CD1c-positive myeloid dendritic cell (primary cell): ENCODE measurements around the gene USP13.
"Not testable (repeated sequence)": the region's sequence is repeated elsewhere in the genome, so short reads cannot be mapped to it uniquely, and the experiment has no call there.

Experiments used
- DNase-seq: peaks from one replicate; pipeline ENCODE4 v3.0.0-alpha.2; 2016; ENCODE audit errors: extremely low spot score

USP13 gene, protein sequence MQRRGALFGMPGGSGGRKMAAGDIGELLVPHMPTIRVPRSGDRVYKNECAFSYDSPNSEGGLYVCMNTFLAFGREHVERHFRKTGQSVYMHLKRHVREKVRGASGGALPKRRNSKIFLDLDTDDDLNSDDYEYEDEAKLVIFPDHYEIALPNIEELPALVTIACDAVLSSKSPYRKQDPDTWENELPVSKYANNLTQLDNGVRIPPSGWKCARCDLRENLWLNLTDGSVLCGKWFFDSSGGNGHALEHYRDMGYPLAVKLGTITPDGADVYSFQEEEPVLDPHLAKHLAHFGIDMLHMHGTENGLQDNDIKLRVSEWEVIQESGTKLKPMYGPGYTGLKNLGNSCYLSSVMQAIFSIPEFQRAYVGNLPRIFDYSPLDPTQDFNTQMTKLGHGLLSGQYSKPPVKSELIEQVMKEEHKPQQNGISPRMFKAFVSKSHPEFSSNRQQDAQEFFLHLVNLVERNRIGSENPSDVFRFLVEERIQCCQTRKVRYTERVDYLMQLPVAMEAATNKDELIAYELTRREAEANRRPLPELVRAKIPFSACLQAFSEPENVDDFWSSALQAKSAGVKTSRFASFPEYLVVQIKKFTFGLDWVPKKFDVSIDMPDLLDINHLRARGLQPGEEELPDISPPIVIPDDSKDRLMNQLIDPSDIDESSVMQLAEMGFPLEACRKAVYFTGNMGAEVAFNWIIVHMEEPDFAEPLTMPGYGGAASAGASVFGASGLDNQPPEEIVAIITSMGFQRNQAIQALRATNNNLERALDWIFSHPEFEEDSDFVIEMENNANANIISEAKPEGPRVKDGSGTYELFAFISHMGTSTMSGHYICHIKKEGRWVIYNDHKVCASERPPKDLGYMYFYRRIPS

DNA sequence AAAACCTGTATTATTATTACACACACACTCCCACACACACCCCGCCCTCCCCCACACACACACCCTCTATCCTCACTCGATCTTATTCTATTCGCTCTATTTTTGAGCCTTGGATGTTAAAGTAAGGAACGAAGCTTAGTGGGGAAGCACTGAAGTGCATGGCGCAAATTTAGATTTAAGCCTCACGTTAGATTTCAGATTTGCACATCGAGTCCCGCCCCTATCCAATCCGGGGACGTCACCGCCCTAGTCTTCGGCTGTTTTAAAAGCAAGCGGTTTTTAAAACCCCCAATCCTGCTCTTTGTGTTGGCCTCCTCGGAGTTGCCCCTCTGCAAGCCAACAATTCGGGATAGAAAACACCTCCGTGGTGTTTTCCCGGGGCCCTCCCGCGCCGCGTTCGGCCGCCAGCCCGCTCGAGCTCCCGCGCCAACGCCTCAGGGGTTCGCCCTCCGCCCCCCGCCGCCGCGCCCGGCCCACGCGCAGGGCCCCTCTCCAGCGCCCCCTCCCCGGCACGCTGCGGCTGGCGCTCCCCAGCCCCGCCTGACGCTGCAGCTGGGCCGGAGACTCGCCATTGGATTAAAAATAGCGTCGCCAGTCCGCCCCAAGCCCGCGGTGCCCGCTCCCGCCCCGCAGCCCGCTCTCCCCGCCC is at the start of gene USP13:
Gene USP13 (plus strand): TSS at position 594 of the 649 bp plus-strand sequence. CDS start 186 bp downstream, outside the sequence.
- DNase-seq = peak; percentile 55

DNA sequence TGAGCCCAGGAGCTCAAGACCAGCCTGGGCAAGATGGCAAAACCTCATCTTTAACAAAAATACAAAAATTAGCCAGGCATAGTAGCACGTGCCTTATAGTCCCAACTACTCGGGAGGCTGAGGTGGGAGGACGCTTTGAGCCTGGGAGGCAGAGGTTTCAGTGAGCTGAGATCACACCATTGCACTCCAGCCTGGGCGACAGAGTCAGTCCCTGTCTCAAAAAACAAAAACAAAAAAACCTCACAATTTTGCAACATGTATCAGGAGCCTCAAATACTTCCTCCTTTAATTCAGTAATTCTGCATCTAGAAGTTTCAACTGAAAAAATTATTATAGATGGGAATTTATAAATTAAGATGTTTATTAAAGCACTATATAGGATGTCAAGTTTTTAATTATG is 49.5 kb upstream of the USP13 start:
- peak; percentile 24 for DNase-seq

DNA sequence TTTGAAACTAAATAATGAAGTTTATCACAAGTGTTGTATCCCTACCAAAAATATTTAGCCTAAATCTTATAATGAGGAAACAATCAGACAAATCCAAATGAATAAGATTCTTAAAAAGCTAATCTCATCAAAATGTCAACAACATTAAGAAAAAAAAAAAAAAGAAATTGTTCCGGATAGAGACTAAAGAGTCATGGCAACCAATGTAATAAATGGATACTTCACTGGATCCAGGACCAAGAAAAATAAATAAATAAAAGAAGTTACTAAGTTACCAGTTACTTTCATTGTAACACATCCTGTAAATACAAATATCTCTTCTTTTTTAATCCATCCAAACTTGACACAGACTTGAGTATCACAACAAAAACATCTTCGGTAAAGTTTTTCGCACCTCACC is 49.0 kb upstream of the USP13 start:
- DNase-seq = no peak

DNA sequence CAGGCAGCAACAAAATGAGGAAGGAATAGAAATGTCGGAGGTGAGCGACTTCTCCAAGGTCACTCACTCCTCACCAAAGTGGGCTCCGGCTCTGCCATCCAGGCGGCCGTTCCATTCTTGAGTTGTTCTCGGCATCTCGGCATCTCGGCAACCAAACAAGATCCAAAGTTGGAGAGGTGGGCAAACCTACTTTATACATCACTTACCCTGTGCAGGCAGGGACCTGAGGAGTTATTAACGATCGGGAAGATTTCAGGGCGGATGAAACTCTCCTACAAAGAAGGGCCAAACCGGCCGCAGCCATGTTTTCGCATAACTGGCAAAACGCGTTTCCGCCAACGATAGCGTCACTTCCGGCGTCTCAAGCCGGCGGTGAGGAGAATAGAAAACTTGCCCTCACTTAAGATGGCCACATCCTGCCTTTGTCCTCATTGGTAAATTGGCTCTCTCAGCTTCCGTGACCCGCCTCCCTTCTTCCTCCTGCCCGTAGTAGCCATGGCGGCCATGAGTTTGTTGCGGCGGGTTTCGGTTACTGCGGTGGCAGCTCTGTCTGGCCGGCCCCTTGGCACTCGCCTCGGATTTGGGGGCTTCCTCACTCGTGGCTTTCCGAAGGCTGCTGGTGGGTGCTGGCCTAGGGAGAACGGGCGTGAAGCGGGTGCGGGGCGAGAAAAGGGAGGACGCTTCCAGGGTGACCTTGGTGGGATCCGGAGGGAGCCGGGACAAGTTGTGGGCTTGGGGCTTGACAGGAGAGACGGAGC is 48.3 kb upstream of the USP13 start, which contains the start of the genes MRPL47 and NDUFB5:
Gene MRPL47 (minus strand): TSS at position 318 of the 758 bp plus-strand sequence. CDS start 14 bp downstream, at position 304.
Gene NDUFB5 (plus strand): TSS at position 474 of the 758 bp plus-strand sequence. CDS start 22 bp downstream, at position 496.
- DNase-seq = peak; percentile 98

DNA sequence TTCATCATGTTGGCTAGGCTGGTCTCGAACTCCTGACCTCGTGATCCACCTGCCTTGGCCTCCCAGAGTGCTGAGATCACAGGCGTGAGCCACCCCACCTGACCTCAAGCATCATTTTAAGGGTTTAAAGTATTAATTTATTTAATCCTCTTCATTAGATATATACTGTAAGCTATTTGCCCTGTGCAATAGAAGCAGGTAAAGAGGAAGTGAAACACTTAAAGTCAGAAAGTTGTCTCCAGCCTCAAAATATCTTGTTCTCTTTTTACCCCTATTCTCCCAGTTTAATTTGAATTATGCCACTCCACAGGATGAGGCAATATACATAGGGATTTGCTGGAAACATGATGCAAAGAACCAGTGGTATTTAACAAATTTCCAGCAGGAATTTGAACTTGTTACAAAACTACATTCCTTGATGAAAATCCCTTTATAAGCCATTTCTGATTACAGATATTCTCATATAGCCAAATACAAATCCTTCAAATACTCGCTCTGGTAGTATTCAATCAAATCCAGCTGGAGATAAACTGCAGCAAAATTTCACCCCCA is 46.2 kb upstream of the USP13 start:
- peak; percentile 34 for DNase-seq

DNA sequence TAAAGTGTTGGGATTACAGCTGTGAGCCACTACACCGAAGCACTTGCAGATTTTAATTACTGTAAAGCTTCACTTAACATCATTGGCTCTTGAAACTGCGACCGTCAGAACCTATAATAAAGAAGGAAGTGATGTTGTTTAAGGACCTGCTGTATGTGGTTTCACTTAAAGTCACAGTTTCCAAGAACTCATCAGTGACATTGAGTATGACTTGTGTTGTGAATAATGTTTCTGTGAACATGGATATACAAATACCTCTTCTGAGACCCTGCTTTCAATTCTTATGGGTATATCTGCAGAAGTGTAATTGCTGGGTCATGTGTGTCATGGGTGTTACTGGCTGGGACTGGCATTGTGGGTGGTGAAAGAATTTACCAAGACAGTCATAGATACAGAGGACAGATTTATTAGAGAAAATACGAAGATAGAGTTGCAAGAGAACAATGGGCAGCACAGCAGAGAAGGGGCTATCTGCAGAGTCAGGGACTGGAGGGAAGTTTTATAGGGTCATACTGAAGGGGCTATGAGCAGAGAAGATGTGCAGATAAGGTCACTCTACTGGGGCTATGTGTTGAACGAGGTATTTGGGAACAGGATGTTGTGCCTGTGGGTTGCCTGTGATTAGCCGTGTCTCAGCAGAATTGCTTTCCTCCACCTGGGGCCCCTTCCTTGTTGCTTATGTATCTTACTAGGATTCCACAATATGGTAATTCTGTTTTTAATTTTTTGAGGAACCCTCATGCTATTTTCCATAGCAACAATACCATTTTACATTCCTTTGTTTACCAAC is 43.7 kb upstream of the USP13 start:
- peak; percentile 63 for DNase-seq

DNA sequence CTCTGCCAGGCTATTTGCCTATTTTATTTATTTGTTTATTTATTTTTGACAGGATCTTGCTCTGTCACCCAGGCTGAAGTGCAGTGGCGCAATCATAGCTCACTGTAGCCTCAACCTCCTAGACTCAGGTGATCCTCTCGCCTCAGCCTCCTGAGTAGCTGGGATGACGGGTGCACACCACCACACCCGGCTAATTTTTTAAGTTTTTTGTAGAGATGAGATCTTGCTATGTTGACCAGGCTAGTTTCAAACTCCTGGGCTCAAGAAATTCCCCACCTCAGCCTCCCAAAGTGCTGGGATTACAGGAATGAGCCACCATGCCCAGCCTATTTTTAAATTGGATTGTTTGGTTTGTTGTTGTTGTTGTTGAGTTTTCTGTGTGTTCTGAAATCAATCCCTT is 42.8 kb upstream of the USP13 start:
- no peak for DNase-seq

DNA sequence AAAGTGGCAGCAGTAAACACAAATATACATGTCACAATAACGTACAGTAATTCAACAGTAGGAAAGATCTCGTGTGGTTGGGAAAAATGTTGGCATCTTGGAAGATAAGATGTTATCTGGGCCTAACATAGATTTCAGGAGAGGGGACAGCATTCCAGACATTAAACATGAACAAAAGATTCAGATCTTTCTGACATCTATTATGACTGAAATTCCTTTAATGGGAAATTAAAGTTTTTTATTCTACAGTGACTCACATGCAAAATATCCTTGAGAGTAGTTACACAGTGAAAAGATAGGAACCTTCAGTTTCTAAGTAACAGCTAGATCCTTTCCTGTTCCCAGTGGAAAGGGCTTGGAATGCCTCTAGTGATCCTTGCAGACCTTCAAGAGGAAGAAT is 39.0 kb upstream of the USP13 start:
- no peak for DNase-seq

DNA sequence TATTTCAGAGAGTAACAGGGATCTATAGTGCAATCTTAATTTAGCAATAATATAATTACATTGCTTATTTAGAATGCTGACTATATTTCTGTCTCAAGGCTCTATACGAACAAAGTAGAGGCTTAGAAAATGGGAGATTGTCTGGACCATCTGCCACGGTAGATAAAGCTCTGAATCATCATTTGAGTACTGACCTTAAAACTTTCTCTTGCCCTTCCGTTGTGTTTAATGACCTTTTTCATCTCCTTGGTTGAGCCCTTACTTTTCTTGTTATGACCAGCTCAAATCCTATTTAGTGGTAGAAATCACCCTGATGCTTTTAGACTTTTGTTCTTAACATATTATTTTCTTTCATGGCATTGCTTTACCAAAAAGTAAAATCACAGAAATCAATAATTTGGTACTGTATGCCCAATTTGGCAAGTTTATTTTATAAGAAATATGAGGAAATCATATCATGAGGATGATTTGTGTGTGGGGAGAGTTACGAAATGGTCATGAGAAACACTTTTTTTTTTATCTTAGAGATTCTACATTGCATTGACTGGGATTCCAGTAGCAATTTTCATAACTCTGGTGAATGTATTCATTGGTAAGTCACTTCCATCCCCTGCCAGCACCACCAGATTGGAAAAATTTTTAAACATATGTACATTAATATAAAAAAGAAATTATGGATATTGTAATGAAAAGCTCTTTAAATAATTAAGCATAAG is 37.2 kb upstream of the USP13 start:
- DNase-seq = no peak

DNA sequence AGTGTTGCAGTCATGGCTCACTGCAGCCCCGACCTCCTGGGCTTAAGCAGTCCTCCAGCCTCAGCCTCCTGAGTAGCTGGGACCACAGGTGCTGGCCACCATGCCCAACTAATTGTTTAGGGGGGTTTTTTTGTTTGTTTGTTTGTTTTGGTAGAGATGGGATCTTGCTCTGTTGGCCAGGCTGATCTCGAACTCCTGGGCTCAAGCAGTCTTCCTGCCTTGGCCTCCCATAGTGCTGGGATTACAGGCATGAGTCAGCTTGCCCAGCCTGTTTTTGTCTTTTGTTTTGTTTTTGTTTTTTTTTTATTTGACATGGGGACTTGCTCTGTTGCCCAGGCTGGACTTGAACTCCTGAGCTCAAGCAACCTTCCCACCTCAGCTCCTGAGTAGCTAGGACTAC is 30.8 kb upstream of the USP13 start:
- DNase-seq = no peak

DNA sequence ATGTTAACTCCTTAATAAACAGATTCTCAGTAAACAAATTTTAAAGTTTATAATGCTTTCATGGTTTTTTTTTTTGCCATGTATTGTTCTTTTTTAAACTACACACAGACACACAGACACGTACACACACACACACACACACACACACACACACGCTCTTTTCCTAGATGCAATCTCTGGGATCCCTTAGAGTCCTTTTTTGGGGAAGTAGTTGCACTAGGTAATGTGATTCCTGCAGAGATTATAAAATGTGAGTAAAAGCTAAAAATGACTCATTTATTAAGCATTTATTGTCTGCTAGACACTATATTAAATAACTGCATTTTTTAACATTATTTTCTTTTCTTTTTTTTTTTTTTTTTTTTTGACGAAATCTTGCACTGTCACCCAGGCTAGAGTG is 28.4 kb upstream of the USP13 start:
- DNase-seq = no peak

DNA sequence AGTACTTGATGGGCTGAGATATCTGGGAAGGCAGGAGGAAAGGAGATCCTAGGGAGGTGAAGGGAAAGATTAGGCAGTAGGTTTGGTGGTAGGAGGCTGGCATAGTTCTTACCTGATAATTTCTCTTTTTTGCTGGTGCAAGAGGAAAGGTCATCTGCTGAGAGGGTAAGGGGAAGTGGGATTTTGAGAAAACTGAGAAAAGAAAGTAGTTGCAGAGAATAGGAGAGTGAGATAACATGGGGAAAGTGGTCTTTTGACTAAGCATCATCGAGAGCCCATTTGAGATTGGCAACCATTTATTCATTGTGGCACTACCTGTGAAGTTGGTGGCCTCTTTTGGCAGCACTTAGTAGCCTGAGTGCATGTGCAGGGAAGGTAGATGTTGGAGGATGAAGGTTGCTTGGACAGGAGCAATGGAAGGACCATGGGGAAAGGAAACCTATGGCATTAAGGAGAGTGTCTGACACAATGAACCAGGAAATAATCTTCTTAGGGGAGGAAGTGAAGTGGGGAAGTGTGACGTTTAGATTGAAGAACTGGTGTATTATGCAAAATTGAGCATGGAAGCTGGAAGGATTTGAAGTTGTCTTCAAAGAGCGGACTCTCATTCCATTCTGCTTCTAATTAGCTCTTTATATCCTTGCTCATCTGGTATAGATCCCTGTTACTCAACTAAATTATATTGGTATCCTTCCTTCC is 21.9 kb upstream of the USP13 start:
- no peak for DNase-seq

DNA sequence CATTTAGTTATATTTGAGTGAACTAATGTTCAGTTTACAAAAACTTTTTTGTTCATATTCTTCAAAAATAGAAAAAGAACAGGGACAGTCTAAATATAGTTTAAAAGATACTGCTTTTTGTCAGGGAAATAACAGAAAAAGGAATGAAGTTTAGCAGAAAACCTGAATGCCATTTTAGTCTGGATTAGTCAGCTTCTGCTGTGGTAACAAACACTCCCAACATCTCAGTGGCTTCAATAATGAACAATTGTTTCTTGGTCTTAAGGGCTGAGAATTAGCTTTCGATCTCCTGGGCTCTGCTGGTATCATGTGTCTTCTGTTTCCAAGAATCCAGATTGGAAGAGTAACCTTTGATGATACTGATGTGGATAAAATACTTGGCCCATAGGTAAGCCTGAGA is 12.4 kb upstream of the USP13 start:
- DNase-seq = no peak

DNA sequence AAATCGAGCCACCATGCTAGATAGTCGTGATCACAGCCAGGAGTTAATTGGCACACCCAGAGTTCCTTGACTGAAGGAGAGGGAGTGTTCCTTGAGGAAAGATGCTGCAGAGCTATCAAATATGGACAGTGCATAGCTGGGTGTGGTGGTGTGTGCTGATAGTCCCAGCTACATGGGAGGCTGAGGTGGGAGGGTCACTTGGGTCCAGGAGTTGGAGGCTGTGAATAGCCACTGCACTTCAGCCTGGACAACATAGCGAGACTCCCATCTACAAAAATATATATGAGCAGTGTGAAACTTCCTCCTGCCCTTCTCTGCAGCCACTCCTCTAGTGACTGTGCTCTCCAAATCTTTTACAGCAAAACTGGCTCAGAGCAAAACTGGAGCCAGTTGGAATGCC is 10.0 kb upstream of the USP13 start:
- no peak for DNase-seq

DNA sequence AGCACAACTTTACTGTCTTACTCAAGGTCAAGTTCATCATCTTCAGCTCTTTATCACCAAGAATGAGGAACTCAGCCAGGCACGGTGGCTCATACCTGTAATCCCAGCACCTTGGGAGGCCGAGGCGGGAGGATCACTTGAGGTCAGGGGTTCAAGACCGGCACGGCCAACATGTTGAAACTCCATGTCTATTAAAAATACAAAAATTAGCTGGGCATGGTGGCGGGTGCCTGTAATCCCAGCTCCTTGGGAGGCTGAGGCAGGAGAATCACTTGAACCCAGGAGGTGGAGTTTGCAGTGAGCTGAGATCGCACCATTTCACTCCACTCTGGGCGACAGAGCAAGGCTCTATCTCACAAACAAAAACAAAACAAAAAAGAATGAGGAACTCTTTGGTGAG is 9.0 kb upstream of the USP13 start:
- DNase-seq = not testable (repeated sequence)

DNA sequence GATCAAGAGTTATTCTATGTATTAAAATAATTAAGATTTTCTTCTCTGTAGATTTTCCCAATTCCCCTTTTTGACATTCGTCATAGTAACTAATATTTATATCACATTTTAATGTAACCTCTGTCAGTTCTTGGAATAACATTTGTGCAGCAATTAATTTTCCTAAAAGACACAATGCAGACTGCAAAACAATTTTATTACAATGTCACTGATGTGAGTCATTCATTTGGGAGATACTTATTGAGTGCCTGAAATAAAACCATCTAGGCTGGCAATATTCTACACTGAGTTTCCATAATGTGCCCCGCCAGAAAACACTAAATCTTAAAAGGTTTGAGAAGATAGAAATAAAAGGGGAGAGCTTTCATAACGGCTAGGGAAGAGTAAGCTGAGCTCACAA is 6.7 kb upstream of the USP13 start:
- no peak for DNase-seq

DNA sequence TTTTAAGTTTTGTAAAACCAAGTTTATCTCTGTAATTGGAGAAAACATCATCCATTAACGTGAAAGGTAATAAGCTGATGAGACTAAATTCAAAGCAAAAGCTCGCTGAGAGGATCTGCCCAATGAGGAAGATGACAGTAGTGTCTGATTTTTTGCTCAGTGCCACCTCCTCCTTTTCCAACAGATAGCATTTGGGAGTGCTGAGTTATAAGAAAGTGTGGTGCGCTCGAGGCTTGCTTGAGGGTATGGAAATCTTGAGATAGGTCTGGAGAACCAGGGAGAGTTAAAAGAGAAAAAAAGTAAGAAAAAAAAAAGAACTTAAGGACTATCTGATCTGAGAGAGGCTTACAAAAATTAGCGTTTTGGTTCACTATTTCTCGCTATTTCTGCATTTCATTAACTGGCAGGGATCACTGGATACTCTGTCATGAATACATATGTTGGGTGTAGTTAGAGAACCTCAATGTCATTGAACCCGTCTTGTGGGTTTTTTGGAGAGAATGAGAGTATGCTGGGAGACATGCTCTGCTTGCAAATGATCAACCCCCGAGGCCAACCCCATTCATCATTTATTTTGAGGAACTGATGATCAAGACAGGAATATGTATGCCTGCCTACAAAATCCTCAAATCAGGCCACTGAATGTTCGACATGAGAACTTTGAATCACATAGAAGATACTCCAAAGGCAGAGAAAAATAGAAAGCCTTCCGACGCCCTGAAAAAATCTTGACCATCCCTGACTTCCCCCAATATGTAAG is 973 bp upstream of the USP13 start:
- DNase-seq = no peak

DNA sequence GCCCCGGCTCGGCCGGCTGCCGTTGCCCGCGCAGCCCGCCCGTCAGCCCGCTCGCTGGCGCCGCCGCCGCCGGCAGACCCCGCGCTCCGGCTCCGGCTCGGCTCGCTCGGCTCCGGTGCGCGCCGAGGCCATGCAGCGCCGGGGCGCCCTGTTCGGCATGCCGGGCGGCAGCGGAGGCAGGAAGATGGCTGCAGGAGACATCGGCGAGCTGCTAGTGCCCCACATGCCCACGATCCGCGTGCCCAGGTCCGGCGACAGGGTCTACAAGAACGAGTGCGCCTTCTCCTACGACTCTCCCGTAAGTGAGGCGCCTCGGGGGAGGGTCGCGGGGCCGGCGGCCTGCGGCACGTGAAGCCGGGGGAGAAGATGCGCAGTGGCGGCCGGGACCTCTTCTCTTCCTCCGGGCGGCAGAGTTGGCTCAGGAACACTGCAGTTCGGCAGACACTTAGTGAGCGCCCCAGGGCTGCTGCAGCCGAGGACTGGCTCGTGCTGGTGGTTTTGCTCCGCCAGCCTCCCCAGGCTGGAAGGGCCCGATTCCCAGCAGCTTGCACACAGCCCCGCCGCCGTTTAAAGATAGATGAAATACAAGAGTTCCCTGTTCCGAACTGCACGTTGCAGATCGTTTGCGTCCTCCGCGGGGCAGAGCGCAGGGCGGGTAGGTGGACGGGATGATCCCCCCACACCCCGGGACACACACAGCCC is 407 bp downstream of the USP13 start:
- DNase-seq = peak; percentile 59
